ENCODE data around the gene PLCL2.

The PLCL2 gene

DNA sequence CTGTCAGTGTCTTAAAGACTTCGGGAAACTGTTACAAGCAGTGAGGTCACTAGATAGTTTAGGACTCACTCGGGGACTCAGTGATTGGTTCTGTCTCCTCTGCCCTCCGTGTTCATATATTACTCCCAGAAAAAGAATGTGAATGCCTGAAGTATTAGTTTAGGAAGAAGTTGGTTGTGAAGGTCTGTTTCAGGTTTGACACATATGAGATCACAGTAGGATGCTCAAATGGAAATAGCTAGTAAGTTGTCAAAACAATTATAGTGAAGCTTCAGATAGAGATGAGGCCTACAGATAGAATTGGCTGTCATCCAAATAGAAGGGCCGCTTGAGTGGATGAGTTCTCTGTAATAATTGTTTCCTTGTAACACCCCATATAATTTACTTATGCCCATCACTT lies 172.6 kb downstream of the PLCL2 start:
- no peaks in the 10 kb centered on the region for H3K4me1 ChIP-seq (ENCODE audit: insufficient read depth, low read length)
- no peak overlapping the region for H3K27ac ChIP-seq (ENCODE audit: low read depth, low read length)

DNA sequence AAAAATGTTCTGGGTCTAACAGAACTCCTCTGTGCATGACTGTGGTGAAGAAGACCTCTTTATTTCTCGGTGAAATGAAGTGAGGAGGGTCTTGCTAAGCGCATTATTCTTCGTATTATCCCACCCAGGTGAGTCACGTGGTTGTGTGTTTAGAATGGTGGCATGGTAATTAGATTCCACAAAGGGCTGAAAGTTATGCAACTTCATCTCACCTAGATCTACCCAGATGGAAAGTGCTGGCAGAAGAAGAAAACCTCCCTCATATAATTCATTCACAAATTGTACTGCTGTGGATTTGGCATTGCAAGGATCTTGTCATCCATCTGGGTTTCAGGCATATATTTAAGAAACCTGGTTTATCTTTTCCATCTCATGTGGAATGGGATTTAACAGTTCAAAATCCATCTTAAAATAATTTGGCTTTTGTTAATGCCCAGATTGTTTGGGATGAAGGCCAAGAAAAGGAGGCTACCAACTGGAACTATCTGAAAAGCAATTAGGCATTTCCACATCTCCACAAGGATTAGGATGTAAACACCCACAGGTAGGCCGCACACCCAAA lies 175.3 kb downstream of the PLCL2 start:
- H3K9ac ChIP-seq (ENCODE audit: low read length) = no peak overlapping the region
- no peak overlapping the region for H3K4me3 ChIP-seq (ENCODE audit: low read depth in 1 of 2, low read length in 2 of 2)
- no peaks in the 10 kb centered on the region for H3K4me1 ChIP-seq (ENCODE audit: insufficient read depth, low read length)
- H3K9me3 ChIP-seq (ENCODE audit: low read length) = no peaks in the 10 kb centered on the region
- no peak overlapping the region for H3K27ac ChIP-seq (ENCODE audit: low read depth, low read length)
- no peaks in the 10 kb centered on the region for H3K27me3 ChIP-seq (ENCODE audit: control insufficient read depth in 1 of 2, insufficient read depth in 2 of 2, low read length in 2 of 2)
- no peaks in the 10 kb centered on the region for H3K36me3 ChIP-seq (ENCODE audit: insufficient read depth, low read length)

More for the DNA sequence above, 172.6 kb downstream of the PLCL2 start:
- Histone ChIP-seq H3K36me3 (ENCODE audit: insufficient read depth, low read length) (no peaks in the 10 kb centered on the region), H3K9ac (ENCODE audit: low read length) (no peak overlapping the region), H3K4me3 (ENCODE audit: low read depth in 1 of 2, low read length in 2 of 2) (no peak overlapping the region), H3K27me3 (ENCODE audit: control insufficient read depth in 1 of 2, insufficient read depth in 2 of 2, low read length in 2 of 2) (no peaks in the 10 kb centered on the region), H3K9me3 (ENCODE audit: low read length) (no peaks in the 10 kb centered on the region)

- H3K9me3 ChIP-seq (ENCODE audit: low read length) = no peaks in the 10 kb centered on the region
- H3K27me3 ChIP-seq (ENCODE audit: control insufficient read depth in 1 of 2, insufficient read depth in 2 of 2, low read length in 2 of 2) = no peaks in the 10 kb centered on the region
- H3K36me3 ChIP-seq (ENCODE audit: insufficient read depth, low read length) = no peaks in the 10 kb centered on the region
- H3K4me1 ChIP-seq (ENCODE audit: insufficient read depth, low read length) = no peaks in the 10 kb centered on the region
- H3K27ac ChIP-seq (ENCODE audit: low read depth, low read length) = no peak overlapping the region
- no peak overlapping the region for H3K4me3 ChIP-seq (ENCODE audit: low read depth in 1 of 2, low read length in 2 of 2)
- H3K9ac ChIP-seq (ENCODE audit: low read length) = no peak overlapping the region
Measured at GRCh38 chr3:17061005-17061404, 176.2 kb downstream of the PLCL2 start.

GRCh38 chr3:17062736-17063135 lies 178.0 kb downstream of the PLCL2 start:
- no peaks in the 10 kb centered on the region for H3K27me3 ChIP-seq (ENCODE audit: control insufficient read depth in 1 of 2, insufficient read depth in 2 of 2, low read length in 2 of 2)
- no peak overlapping the region for H3K4me3 ChIP-seq (ENCODE audit: low read depth in 1 of 2, low read length in 2 of 2)
- H3K9me3 ChIP-seq (ENCODE audit: low read length) = no peaks in the 10 kb centered on the region
- no peaks in the 10 kb centered on the region for H3K4me1 ChIP-seq (ENCODE audit: insufficient read depth, low read length)
- no peak overlapping the region for H3K27ac ChIP-seq (ENCODE audit: low read depth, low read length)
- no peaks in the 10 kb centered on the region for H3K36me3 ChIP-seq (ENCODE audit: insufficient read depth, low read length)
- H3K9ac ChIP-seq (ENCODE audit: low read length) = no peak overlapping the region

DNA sequence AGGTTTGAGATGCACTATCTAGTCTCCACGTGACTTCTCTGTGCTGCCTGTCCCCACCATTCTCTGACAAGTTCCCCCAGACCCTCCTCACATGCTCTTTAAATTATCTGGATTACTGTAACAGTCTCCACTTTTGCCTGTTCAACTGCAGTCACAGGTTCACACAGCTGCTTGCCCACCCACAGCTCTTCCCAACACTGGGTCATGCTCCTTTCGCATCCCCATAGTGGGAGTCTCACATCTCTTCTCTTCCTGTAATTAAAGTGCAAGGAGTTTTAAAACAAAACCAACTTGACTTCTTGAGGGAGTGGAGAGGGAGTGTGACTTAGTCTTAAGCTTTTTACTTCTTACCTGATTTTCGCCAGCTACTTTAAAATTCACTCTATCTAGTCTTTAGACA lies 178.8 kb downstream of the PLCL2 start:
- H3K27ac ChIP-seq (ENCODE audit: low read depth, low read length) = no peak overlapping the region
- H3K9ac ChIP-seq (ENCODE audit: low read length) = no peak overlapping the region
- H3K4me1 ChIP-seq (ENCODE audit: insufficient read depth, low read length) = no peaks in the 10 kb centered on the region
- no peaks in the 10 kb centered on the region for H3K9me3 ChIP-seq (ENCODE audit: low read length)
- H3K27me3 ChIP-seq (ENCODE audit: control insufficient read depth in 1 of 2, insufficient read depth in 2 of 2, low read length in 2 of 2) = no peaks in the 10 kb centered on the region
- H3K36me3 ChIP-seq (ENCODE audit: insufficient read depth, low read length) = no peaks in the 10 kb centered on the region
- H3K4me3 ChIP-seq (ENCODE audit: low read depth in 1 of 2, low read length in 2 of 2) = no peak overlapping the region

- no peak overlapping the region for H3K27ac ChIP-seq (ENCODE audit: low read depth, low read length)
- H3K9ac ChIP-seq (ENCODE audit: low read length) = no peak overlapping the region
- H3K9me3 ChIP-seq (ENCODE audit: low read length) = no peaks in the 10 kb centered on the region
- H3K36me3 ChIP-seq (ENCODE audit: insufficient read depth, low read length) = no peaks in the 10 kb centered on the region
- H3K4me3 ChIP-seq (ENCODE audit: low read depth in 1 of 2, low read length in 2 of 2) = no peak overlapping the region
- H3K4me1 ChIP-seq (ENCODE audit: insufficient read depth, low read length) = no peaks in the 10 kb centered on the region
- no peaks in the 10 kb centered on the region for H3K27me3 ChIP-seq (ENCODE audit: control insufficient read depth in 1 of 2, insufficient read depth in 2 of 2, low read length in 2 of 2)
Measured at GRCh38 chr3:17065315-17065714, 180.6 kb downstream of the PLCL2 start.

DNA sequence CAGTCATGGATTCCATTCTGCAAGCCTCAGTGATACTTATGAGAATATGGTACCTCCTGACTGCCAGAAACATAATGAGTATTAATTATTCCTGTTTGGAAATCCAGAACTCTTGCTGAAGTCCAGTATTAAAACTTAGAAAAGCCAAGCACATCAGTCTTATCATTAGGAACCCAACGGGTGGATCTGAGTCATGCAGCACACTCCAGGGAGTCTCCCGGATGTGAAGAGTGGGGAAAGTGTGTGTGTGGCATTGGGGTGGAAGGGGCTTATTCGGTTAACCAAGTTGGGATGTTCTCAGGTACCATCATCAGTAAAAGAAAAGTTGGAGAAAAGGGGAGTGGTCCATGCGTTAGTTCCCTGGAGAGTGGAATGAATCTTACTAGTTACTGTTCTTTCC lies 181.1 kb downstream of the PLCL2 start:
- H3K4me3 ChIP-seq (ENCODE audit: low read depth in 1 of 2, low read length in 2 of 2) = no peak overlapping the region
- H3K9ac ChIP-seq (ENCODE audit: low read length) = no peak overlapping the region
- no peaks in the 10 kb centered on the region for H3K9me3 ChIP-seq (ENCODE audit: low read length)
- no peak overlapping the region for H3K27ac ChIP-seq (ENCODE audit: low read depth, low read length)
- no peaks in the 10 kb centered on the region for H3K27me3 ChIP-seq (ENCODE audit: control insufficient read depth in 1 of 2, insufficient read depth in 2 of 2, low read length in 2 of 2)
- H3K4me1 ChIP-seq (ENCODE audit: insufficient read depth, low read length) = no peaks in the 10 kb centered on the region
- H3K36me3 ChIP-seq (ENCODE audit: insufficient read depth, low read length) = no peaks in the 10 kb centered on the region

DNA sequence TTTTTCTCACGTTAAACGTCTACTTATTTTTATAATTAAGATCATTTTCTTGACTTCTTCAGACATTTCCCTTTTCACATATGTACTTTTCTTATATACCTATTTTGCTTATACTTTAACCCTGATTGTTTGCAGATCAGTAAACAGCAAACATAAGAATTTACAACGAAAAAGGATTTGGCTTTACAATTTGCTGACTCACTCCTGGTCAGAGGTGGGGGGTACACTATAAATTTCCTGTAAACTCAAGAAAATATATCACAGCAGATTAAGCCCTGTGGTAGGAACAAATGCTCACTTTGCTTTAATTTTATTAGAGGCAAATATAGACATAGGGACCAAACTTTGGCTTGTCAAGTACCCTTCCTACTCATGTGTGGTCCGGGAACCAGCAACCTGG lies 185.0 kb downstream of the PLCL2 start:
- no peak overlapping the region for H3K27ac ChIP-seq (ENCODE audit: low read depth, low read length)
- H3K36me3 ChIP-seq (ENCODE audit: insufficient read depth, low read length) = no peaks in the 10 kb centered on the region
- H3K4me3 ChIP-seq (ENCODE audit: low read depth in 1 of 2, low read length in 2 of 2) = no peak overlapping the region
- no peaks in the 10 kb centered on the region for H3K27me3 ChIP-seq (ENCODE audit: control insufficient read depth in 1 of 2, insufficient read depth in 2 of 2, low read length in 2 of 2)
- H3K9me3 ChIP-seq (ENCODE audit: low read length) = no peaks in the 10 kb centered on the region
- no peaks in the 10 kb centered on the region for H3K4me1 ChIP-seq (ENCODE audit: insufficient read depth, low read length)
- no peak overlapping the region for H3K9ac ChIP-seq (ENCODE audit: low read length)

- Histone ChIP-seq H3K36me3 (ENCODE audit: insufficient read depth, low read length) (no peaks in the 10 kb centered on the region), H3K9ac (ENCODE audit: low read length) (no peak overlapping the region), H3K9me3 (ENCODE audit: low read length) (no peaks in the 10 kb centered on the region), H3K27me3 (ENCODE audit: control insufficient read depth in 1 of 2, insufficient read depth in 2 of 2, low read length in 2 of 2) (no peaks in the 10 kb centered on the region), H3K4me3 (ENCODE audit: low read depth in 1 of 2, low read length in 2 of 2) (no peak overlapping the region), H3K27ac (ENCODE audit: low read depth, low read length) (no peak overlapping the region), H3K4me1 (ENCODE audit: insufficient read depth, low read length) (no peaks in the 10 kb centered on the region)
Measured at GRCh38 chr3:17070161-17070959, 185.6 kb downstream of the PLCL2 start.

DNA sequence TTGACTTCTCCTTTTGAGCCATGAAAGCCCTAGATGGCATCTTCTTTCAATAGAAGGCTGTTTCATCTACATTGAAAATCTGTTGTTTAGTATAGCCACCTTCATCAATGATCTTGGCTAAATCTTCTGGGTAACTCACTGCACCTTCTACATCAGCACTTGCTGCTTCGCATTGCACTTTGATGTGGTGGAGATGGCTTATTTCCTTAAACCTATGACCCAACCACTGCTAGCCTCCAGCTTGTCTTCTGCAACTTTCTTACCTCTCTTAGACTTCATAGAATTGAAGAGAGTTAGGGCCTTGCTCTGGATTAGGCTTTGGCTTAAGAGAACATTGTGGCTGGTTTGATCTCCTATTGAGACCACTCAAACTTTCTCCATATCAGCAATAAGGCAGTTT lies 189.8 kb downstream of the PLCL2 start:
- Histone ChIP-seq H3K4me3 (ENCODE audit: low read depth in 1 of 2, low read length in 2 of 2) (no peak overlapping the region), H3K36me3 (ENCODE audit: insufficient read depth, low read length) (no peaks in the 10 kb centered on the region), H3K9ac (ENCODE audit: low read length) (no peak overlapping the region), H3K4me1 (ENCODE audit: insufficient read depth, low read length) (no peaks in the 10 kb centered on the region), H3K27ac (ENCODE audit: low read depth, low read length) (no peak overlapping the region), H3K9me3 (ENCODE audit: low read length) (no peaks in the 10 kb centered on the region), H3K27me3 (ENCODE audit: control insufficient read depth in 1 of 2, insufficient read depth in 2 of 2, low read length in 2 of 2) (no peaks in the 10 kb centered on the region)

- no peak overlapping the region for H3K27ac ChIP-seq (ENCODE audit: low read depth, low read length)
- H3K9me3 ChIP-seq (ENCODE audit: low read length) = no peaks in the 10 kb centered on the region
- H3K27me3 ChIP-seq (ENCODE audit: control insufficient read depth in 1 of 2, insufficient read depth in 2 of 2, low read length in 2 of 2) = no peaks in the 10 kb centered on the region
- H3K36me3 ChIP-seq (ENCODE audit: insufficient read depth, low read length) = no peaks in the 10 kb centered on the region
- H3K9ac ChIP-seq (ENCODE audit: low read length) = no peak overlapping the region
- no peaks in the 10 kb centered on the region for H3K4me1 ChIP-seq (ENCODE audit: insufficient read depth, low read length)
- H3K4me3 ChIP-seq (ENCODE audit: low read depth in 1 of 2, low read length in 2 of 2) = no peak overlapping the region
Measured at GRCh38 chr3:17075358-17075757, 190.6 kb downstream of the PLCL2 start.

GRCh38 chr3:17075907-17076306 lies 191.2 kb downstream of the PLCL2 start:
- no peak overlapping the region for H3K9ac ChIP-seq (ENCODE audit: low read length)
- no peaks in the 10 kb centered on the region for H3K36me3 ChIP-seq (ENCODE audit: insufficient read depth, low read length)

More at GRCh38 chr3:17075907-17076306, 191.2 kb downstream of the PLCL2 start:
- H3K27me3 ChIP-seq (ENCODE audit: control insufficient read depth in 1 of 2, insufficient read depth in 2 of 2, low read length in 2 of 2) = no peaks in the 10 kb centered on the region
- H3K9me3 ChIP-seq (ENCODE audit: low read length) = no peaks in the 10 kb centered on the region
- H3K4me3 ChIP-seq (ENCODE audit: low read depth in 1 of 2, low read length in 2 of 2) = no peak overlapping the region
- H3K27ac ChIP-seq (ENCODE audit: low read depth, low read length) = no peak overlapping the region
- no peaks in the 10 kb centered on the region for H3K4me1 ChIP-seq (ENCODE audit: insufficient read depth, low read length)

All from muscle layer of colon (tissue), 2 donors.